ENCODE measurements around the gene SFXN3.

DNA sequence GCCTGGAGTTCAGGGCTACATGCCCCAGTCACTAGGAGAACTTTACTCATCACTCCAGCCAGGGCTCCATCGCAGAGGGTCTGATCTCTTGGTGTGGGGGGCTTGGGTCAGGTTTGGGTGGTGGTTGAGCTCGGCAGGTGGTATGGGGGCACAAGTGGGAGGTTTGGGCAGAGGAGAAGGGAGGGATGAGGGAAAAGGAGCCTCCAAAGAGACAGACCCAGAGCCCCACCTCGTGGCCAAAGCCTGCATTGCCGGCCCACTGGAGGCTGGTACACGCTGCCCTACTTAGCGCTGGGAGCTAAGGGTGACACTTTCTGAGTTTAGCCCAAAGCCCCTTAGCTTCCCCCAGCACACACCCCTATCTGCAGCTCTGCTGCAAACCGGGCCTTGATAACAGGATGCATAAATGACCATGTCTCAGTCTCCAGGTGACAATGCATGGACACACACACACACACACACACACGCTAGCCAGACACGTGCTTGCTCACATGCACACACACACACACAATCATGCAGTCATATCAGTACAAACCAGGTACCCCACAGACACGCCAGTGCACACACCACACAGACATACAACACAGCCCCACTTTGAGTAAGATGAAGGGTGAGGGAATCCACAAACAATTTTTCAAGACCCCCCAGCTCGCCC lies 16.7 kb upstream of the SFXN3 start:
- no peak for TF ChIP-seq EP300 (IDR thresholded peaks at IDR 0.05)
- TF ChIP-seq, protein P1, sequence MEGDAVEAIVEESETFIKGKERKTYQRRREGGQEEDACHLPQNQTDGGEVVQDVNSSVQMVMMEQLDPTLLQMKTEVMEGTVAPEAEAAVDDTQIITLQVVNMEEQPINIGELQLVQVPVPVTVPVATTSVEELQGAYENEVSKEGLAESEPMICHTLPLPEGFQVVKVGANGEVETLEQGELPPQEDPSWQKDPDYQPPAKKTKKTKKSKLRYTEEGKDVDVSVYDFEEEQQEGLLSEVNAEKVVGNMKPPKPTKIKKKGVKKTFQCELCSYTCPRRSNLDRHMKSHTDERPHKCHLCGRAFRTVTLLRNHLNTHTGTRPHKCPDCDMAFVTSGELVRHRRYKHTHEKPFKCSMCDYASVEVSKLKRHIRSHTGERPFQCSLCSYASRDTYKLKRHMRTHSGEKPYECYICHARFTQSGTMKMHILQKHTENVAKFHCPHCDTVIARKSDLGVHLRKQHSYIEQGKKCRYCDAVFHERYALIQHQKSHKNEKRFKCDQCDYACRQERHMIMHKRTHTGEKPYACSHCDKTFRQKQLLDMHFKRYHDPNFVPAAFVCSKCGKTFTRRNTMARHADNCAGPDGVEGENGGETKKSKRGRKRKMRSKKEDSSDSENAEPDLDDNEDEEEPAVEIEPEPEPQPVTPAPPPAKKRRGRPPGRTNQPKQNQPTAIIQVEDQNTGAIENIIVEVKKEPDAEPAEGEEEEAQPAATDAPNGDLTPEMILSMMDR (IDR thresholded peaks at IDR 0.05), result peak in 5 of 7 experiments; percentile 91 to 96 (median 95)
- TF ChIP-seq POLR2A (IDR thresholded peaks at IDR 0.05), result no peak
